NT2/D1 (cell line): Measurements from ENCODE around the gene CEMIP.

Experiments used
- DNase-seq: peaks from one replicate; pipeline ENCODE4 v3.0.0-alpha.2; 2011; ENCODE audit warnings: low read depth, low spot score
- H3K27me3 ChIP-seq: 2 replicates; pipeline ENCODE4 v1.6.0; 2011; ENCODE audit warnings: mild to moderate bottlenecking; ENCODE audit not compliant: insufficient read length, insufficient read depth
- H3K36me3 ChIP-seq: 2 replicates; pipeline ENCODE4 v1.6.1; 2011; ENCODE audit warnings: mild to moderate bottlenecking, low read length, mixed read lengths; ENCODE audit not compliant: insufficient read depth, insufficient read length
- H3K4me1 ChIP-seq: 2 replicates; pipeline ENCODE4 v1.5.1; 2011; ENCODE audit not compliant: insufficient read depth, insufficient read length
- H3K4me3 ChIP-seq: 2 replicates; pipeline ENCODE4 v1.5.1; 2011; ENCODE audit warnings: low read depth; ENCODE audit not compliant: insufficient read length
- H3K9ac ChIP-seq: 2 replicates; pipeline ENCODE4 v1.6.0; 2011; ENCODE audit warnings: low read depth; ENCODE audit not compliant: insufficient read length
- H3K9me3 ChIP-seq: 2 replicates; pipeline ENCODE4 v1.5.1; 2011; ENCODE audit warnings: mild to moderate bottlenecking, low read length; ENCODE audit not compliant: insufficient read depth
- SUZ12 ChIP-seq: IDR thresholded peaks from 2 replicates; pipeline ENCODE4 v1.6.1; 2011; ENCODE audit not compliant: insufficient read length, insufficient read depth; ENCODE audit errors: extremely low read depth
- YY1 ChIP-seq: IDR thresholded peaks from 2 replicates; pipeline ENCODE4 v1.6.1; 2011; ENCODE audit not compliant: insufficient read length, insufficient read depth
- ZNF274 ChIP-seq: IDR thresholded peaks from 2 replicates; pipeline ENCODE4 v1.6.1; 2011; ENCODE audit warnings: mild to moderate bottlenecking, low read depth, low read length

Gene CEMIP

GRCh38 chr15:80783260-80783659 is 4.1 kb downstream of the CEMIP start:
- H3K9me3 ChIP-seq = no peaks in the 10 kb centered on the region
- DNase-seq = no peak
- H3K4me3 ChIP-seq = no peak overlapping the region
- TF ChIP-seq SUZ12 (no peak), YY1 (no peak), ZNF274 (no peak)
- H3K4me1 ChIP-seq = peaks cover 7% of the 10 kb centered on the region
- no peaks in the 10 kb centered on the region for H3K36me3 ChIP-seq
- H3K27me3 ChIP-seq = peaks cover 44% of the 10 kb centered on the region
- no peak overlapping the region for H3K9ac ChIP-seq

GRCh38 chr15:80785335-80785734 is 6.2 kb downstream of the CEMIP start:
- no peaks in the 10 kb centered on the region for H3K36me3 ChIP-seq
- DNase-seq = no peak
- TF ChIP-seq ZNF274 (no peak), SUZ12 (no peak), YY1 (no peak)
- H3K4me3 ChIP-seq = no peak overlapping the region
- H3K4me1 ChIP-seq = peaks cover 2% of the 10 kb centered on the region
- no peaks in the 10 kb centered on the region for H3K9me3 ChIP-seq
- H3K9ac ChIP-seq = no peak overlapping the region
- H3K27me3 ChIP-seq = peaks cover 26% of the 10 kb centered on the region

GRCh38 chr15:80785811-80786354 is 6.7 kb downstream of the CEMIP start:
- Histone ChIP-seq H3K36me3 (no peaks in the 10 kb centered on the region), H3K27me3 (peaks cover 20% of the 10 kb centered on the region), H3K4me3 (no peak overlapping the region), H3K4me1 (peaks cover 2% of the 10 kb centered on the region), H3K9me3 (no peaks in the 10 kb centered on the region), H3K9ac (no peak overlapping the region)
- DNase-seq = no peak
- TF ChIP-seq ZNF274 = no peak

GRCh38 chr15:80787316-80787715 is 8.1 kb downstream of the CEMIP start:
- DNase-seq = no peak
- H3K4me1 ChIP-seq = peaks cover 2% of the 10 kb centered on the region
- H3K27me3 ChIP-seq = peaks cover 7% of the 10 kb centered on the region
- H3K4me3 ChIP-seq = no peak overlapping the region
- no peak overlapping the region for H3K9ac ChIP-seq
- H3K36me3 ChIP-seq = no peaks in the 10 kb centered on the region
- no peaks in the 10 kb centered on the region for H3K9me3 ChIP-seq
- TF ChIP-seq ZNF274 (no peak), YY1 (no peak), SUZ12 (no peak)

GRCh38 chr15:80788536-80788935 is 9.4 kb downstream of the CEMIP start:
- Histone ChIP-seq H3K4me3 (no peak overlapping the region), H3K9me3 (no peaks in the 10 kb centered on the region), H3K4me1 (peaks cover 2% of the 10 kb centered on the region), H3K36me3 (no peaks in the 10 kb centered on the region), H3K9ac (no peak overlapping the region), H3K27me3 (no peaks in the 10 kb centered on the region)
- DNase-seq = no peak
- TF ChIP-seq ZNF274 (no peak), SUZ12 (no peak), YY1 (no peak)

- Histone ChIP-seq H3K27me3 (no peaks in the 10 kb centered on the region), H3K4me3 (no peak overlapping the region), H3K36me3 (no peaks in the 10 kb centered on the region), H3K9me3 (no peaks in the 10 kb centered on the region), H3K9ac (no peak overlapping the region), H3K4me1 (peaks cover 2% of the 10 kb centered on the region)
- DNase-seq = no peak
- no peak for TF ChIP-seq ZNF274
- no peak for TF ChIP-seq YY1
- no peak for TF ChIP-seq SUZ12
Observed at GRCh38 chr15:80789296-80789695, 10.1 kb downstream of the CEMIP start.

GRCh38 chr15:80789796-80790195 is 10.6 kb downstream of the CEMIP start:
- Histone ChIP-seq H3K9me3 (no peaks in the 10 kb centered on the region), H3K4me3 (no peak overlapping the region), H3K9ac (no peak overlapping the region), H3K4me1 (peaks cover 2% of the 10 kb centered on the region), H3K27me3 (no peaks in the 10 kb centered on the region), H3K36me3 (no peaks in the 10 kb centered on the region)
- no peak for TF ChIP-seq SUZ12
- no peak for TF ChIP-seq YY1
- TF ChIP-seq ZNF274 = no peak
- no peak for DNase-seq

GRCh38 chr15:80790236-80790635 is 11.1 kb downstream of the CEMIP start:
- no peak overlapping the region for H3K4me3 ChIP-seq
- no peaks in the 10 kb centered on the region for H3K36me3 ChIP-seq
- no peak overlapping the region for H3K9ac ChIP-seq
- H3K9me3 ChIP-seq = no peaks in the 10 kb centered on the region
- H3K4me1 ChIP-seq = peaks cover 2% of the 10 kb centered on the region
- H3K27me3 ChIP-seq = no peaks in the 10 kb centered on the region
- no peak for DNase-seq
- TF ChIP-seq YY1 = no peak
- TF ChIP-seq ZNF274 = no peak
- no peak for TF ChIP-seq SUZ12
